GM21423 (cell line): ENCODE data around the gene RANBP17.

Experiments
- ATAC-seq: cut with Tn5 transposase; IDR thresholded peaks from one replicate; pipeline ENCODE4 v1.9.1; 2021; ENCODE audit warnings: mild to moderate bottlenecking, moderate library complexity; ENCODE audit not compliant: unreplicated experiment

RANBP17 gene

DNA sequence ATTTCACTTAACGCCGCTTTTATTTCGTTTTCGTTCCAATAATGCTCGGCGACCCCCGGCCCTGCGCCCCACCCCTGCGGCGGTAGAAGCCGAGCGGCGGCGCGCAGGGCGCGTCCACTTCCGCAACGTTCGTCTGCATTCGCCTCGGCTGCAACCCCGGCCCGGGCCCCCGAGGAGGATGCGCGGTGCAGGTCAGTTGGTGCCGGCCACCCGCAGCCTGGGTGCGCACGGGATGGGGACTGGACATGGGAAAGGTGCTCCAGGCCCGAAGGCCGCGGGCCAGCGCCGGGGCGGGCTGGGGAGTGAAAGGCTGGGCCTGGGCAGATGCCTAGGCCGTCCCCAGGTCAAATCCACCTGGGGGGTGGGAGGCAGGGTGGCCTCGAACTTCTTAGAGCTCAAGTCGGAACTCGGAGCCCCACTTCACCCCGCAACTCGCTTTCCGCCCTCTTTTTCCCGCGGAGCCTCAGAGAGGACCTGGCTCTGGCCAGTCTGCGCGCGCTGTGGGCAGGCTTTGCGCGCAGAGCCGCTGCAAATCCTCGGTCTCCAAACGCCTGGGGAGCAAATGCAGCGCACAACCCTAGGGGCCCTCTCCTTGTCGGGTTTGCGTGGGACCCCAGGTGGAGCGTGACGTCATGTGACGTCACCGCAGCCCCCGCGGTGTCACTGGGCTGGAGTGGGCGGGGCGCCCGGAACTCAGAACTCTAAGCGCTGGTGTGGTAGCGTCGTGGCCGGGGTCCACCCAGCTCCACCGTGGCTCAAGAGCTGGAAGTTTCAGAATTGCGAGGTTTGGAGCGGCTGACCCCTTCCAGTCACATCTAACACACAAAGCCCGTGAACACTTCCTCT, 450.5 kb downstream of the RANBP17 start:
- ATAC-seq: no peak

DNA sequence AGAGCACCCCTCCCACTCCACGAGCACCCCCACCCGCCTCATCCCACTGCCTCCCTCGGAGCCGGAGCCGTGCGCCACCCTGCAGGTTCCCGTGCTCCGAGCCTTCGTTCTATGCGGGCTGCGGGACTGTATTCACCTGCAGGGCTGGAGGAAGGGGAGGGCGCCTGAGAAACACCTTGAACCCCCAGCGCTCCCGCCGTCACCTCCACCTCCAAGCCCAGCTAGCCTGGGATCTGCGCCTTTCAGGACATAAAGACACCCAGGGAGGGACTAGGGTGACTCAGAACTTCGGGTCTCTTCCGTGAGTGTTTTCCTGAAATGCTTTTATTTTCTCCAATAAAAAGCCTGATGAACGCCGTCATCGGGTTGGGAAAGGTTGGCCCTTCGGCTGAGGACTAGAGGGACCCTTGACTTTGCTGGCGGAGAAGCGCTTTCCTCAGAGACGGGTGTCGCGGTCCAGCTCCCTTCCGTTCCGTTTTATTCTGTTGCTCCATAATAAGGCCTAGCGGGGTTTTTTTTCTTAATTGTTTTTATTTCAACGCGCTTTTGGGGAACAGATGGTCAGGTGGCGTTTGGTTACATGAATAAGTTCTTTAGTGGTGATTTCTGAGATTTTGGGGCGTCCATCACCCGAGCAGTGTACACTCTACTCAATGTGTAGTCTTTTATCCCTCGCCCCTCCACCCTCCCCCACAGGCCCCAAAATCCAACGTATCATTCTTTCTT, 451.8 kb downstream of the RANBP17 start:
- ATAC-seq: no peak

DNA sequence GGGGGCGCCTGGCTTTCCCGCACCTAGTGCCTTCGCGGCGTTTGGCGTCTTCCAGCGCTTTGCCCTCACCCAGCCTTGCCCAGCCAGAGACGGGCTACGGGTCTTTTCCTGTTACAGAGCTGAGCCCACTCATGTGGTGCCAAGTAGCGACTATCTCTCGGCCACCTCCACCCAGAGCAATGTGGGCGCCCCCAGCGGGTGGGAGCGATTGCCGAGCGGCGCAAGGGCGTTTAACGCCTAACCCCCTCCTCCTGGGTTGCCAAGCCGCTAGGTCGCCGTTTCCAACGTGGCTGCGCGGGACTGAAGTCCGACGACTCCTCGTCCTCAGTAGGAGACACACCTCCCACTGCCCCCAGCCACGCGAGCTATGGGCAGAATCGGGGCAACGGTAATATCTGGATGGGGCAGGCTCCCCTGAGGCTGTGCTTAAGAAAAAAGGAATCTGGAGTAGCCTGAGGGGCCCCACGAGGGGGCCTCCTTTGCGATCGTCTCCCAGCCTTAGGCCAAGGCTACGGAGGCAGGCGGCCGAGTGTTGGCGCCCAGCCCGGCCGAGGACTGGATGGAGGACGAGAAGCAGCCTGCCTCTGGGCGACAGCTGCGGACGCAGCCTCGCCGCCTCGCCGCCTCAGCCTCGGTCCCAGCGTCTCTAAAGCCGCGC, 453.0 kb downstream of the RANBP17 start:
- no peak for ATAC-seq

DNA sequence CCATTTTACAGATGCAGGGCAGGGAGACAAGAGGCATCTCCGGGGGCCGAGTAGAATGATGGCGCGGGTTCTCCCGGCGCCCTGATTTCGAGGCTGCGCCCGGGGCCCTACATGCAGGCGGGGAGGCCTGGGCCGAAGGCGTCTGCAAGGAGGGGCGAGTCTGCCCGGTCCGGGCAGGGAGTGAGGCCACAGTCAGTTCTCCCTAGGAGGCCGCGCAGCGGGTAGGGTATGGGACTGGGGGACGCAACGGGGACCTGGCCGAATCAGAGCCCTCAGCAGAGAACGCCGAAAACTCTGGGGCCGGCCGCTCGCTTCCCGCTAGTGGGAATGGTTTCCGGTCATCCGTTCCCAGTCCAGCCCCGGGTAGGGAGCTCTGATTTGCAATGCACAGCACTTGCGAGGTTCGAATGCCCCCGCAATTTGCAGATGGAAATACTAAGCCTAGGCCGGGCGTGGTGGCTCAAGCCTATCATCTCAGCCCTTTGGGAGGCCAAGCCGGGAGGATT, 453.6 kb downstream of the RANBP17 start:
- ATAC-seq: no peak

DNA sequence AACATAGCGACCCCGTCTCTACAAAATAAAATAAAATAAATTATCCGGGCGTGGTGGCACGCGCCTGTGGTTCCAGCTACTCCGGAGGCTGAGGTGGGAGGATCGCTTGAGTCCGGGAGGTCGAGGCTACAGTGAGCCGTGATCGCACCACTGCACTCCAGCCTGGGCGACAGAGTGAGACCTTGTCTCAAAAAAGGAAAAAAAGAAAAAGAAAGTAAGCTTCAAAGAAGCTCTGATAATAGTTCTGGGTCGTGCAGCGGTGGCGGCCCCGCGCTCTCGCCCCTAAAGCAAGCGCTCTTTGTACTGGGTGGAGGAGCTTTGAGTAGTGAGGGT, 454.1 kb downstream of the RANBP17 start:
- ATAC-seq: no peak

DNA sequence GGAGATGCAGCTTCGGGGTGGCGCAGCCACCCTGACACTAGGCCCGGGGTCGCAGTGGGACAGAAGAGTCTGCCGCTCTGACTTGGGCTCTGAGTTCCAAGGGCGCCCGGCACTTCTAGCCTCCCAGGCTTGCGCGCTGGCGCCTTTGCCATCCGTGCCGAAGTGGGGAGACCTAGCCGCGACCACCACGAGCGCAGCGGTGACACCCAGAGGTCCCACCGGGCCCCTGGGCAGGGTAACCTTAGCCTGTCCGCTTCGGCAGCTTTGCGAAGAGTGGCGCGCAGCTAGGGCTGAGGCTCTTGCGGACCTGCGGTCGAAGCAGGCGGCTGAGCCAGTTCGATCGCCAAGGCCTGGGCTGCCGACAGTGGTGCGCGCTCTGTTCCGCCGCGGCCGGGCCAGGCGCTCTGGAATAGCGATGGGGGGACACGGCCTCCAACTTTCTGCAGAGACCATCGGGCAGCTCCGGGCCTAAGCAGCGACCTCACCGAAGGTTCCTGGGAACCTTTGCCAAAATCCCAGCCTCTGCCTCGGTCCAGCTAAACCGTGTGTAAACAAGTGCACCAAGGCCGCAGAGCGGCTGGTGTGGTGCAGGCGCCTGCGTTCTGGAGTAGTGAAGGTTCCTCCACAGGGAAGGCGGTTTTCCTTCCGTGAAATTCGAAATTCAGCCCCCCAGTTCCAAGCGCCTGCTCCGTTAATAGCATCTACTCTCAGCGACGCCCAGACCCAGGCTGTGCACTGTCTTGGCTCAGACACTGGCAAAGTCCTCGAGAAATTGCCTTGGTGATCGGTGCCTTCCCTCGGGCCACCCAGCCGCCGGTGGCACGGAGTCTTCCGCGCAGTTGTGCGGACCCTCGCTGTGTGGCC, 454.7 kb downstream of the RANBP17 start:
- ATAC-seq: no peak

DNA sequence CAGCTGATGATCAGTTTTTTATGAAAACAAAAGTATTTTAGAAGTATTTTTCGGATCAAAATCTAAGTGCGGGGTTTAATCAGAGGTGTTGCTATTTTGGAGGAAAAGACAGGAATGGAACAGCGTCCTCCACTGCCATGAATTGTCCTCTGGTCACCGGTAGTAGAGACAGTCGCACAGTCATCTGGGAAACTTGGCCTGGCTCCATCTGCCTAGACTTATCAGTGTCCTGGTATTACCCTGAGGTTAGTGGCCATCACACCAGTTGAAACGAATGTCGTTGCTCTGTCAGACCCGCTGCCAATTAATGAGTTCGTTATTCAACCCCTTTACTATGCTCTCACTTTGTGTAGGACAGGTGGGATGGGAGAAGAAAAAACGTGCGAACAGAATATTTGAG, 455.4 kb downstream of the RANBP17 start:
- no peak for ATAC-seq

DNA sequence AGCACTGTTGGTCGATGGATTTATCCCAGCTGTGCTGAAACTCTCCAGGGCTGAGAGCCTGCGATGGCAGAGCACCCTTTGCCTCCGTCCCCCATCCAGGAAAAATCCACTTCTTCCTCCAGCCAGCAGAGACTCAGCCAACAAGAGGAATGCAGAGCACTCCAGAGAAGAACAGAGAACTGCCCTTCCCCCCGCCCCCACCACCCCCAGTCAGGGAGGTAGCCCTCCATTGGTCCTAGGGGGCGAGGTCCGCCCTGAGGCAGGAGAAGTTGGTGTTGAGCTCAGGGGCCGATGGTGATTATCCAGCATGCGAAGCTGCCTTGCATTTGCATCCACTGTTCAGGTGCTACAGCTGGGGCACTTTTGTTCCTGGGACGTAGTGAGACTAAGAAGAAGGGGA, 456.2 kb downstream of the RANBP17 start:
- no peak for ATAC-seq

DNA sequence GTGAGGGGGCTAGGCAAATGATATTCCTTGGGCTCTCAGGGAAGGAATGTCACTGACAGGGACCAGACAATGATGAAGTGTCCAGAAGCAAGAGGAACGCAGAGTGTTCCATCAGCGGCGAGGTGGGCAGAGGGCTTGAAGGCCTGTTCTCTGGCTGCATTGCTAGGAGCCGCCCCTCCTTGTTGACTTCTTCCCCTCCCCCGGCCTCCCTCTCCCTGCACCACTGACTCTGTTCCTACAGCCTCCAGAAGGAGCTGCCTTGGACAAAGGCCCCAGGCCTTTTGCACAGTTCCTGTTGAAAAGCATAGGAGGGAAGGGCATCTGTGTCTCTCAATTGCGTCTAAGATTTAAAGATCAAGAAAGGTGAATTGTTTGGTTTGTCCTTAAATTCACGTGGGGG, 459.6 kb downstream of the RANBP17 start:
- no peak for ATAC-seq

DNA sequence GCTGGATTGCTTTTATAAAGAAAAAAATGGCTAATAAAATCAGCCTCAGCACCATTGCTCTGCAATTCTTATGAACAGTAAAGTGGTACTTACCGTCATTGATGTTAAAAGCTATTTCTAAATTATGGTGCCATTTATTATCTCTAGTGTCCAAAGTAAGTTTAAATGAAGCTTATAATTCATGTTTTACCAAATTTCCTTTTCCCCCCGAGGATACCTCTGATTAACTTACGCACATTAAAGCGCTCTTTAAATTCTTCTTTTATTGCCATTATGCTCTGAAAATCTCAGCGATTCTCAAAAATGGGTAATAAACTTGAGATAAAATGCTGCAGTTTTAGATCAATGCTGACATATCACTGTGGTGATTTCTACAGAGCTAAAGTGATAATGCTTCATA, 460.7 kb downstream of the RANBP17 start:
- ATAC-seq: no peak

DNA sequence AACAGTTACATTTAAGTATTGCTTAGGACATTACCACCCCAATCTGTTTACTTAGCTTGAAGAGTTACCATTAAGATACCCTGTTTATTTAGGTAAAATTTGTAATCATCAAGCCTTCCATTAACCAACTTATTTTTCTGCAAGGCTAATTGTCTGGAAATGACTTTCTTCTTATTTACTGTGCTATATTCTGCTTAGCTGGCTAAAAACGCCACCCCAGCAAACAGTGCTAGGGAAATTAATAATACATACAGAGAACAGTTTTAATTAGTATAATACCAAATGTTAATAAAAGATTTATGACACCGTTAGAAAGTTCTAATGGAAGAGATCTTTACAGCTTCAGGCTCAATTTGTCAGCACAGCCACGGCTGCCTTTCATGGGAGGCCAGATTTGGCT, 461.2 kb downstream of the RANBP17 start:
- ATAC-seq: no peak

DNA sequence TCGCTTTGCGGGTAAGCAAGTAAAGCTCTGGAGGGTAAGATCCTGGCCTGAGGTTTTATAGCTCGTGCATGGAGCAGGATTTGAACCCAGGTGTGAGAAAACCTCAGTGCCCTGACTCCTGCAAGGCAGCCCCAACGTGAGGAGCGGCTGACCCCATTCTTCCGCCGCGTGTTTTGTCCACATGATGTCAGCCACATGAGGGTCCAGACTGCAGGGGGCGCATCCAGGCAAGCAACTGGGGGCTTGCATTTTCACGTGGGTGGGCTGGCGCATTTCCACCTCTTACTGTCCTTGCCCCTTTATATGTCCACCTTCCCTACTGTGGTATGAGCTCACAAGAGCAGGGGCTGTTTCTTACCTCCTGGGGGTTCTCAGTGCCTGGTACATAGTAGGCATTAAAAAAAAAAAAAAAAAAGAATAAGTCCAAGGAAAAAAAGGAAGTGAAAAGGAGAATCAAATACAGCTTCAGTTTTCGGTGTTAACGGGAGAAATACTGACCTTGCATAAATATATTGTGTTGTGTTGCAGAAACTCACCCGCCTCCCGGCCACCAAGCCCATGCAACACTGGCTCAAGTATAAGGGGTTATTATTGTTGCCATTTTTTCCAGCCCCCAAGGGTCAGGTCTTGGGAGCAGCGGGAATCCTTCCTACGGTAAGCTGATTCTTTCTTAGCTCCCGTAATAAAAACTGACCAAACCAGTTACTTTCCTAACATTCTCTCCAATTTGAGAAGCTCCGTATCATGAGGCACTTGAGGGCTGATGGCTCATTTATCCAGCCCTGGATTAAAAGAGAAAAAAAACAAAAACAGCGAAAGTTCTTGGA, 462.2 kb downstream of the RANBP17 start:
- ATAC-seq: no peak

DNA sequence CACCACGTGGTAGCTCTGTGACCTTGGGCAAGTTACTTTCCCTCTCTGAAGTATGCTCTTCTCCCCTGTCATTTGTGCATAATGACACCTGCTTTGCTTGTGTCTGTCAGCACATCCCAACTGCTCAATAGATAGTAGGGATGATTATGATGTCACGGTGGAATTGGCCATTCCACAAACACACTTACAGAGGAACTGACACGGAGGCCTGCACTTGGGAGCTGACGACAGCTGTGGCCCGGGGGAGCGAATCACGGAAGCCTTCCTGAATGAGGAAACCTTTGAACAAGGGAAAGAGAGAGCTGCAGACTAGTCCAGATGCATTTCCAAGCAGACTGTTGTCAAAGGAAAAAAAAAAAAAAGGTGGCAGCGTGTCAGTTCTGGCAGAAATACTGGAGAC, 468.2 kb downstream of the RANBP17 start:
- ATAC-seq: no peak

DNA sequence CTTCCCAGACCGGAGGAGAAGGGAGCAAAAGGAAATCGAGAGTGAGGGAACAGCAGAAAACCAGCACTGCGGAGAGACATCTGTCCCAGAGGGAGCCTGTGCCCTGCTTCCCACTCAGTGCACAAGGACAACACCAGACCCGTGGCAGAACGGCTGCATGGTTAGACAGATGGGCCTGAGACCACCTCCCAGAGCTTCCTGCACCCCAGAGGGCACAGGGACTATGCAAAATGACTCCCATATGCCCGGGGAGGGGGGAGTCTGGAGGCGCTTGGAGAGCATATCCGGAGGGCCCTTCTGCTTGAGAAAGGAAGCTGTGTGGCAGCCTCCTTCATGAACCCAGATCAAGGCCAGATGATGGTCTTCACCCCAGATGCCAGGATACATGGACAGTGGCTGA, 473.8 kb downstream of the RANBP17 start:
- no peak for ATAC-seq

DNA sequence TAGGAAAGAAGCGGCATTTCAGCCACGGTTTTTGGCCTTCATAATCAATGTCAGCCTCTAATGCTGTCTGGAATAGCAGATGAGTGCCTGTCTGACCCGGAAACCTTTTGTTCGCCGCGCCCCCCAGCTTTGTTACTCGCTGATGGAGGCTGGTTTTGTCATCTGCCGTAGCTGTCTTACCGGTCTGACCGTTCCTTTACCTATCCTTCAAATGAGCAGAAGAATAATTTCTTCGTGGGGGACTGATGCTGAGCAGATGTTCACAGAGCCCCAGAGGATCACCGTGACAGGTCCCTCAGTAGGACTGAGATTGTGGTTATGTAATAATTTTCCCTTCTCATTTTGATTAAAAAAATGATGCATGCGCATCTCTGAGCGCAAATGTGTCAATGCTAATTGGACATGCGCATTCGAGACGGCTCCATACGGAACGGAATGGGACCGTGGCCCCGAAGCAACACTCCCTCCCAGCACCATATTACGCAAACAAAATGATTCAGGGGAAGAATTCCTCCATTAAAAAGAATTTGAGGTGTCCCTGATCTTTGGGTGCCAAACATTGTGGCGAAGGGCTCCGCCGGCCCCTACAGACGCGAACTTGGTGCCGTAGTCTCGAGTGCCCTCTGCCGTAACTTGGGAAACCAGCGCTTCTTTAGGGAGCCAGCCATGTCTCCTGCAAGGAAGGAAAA, 474.8 kb downstream of the RANBP17 start:
- no peak for ATAC-seq

DNA sequence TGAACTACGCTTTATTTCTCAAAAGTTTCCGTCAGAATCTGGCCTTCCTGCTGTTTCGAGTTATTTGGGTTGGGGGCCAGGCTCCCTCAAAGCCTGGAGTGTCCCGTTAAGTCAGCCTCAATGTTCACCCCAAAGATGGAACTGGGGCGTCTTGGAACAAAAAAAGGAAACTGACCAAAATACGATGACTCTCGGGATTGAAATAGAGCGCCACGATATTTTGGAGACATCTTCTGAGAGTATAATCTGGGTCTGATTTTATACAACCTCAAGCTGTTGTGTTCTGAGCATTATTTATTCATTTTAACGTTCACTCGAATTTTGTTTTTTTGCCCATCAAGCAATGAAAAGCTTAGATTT, 475.4 kb downstream of the RANBP17 start:
- no peak for ATAC-seq

DNA sequence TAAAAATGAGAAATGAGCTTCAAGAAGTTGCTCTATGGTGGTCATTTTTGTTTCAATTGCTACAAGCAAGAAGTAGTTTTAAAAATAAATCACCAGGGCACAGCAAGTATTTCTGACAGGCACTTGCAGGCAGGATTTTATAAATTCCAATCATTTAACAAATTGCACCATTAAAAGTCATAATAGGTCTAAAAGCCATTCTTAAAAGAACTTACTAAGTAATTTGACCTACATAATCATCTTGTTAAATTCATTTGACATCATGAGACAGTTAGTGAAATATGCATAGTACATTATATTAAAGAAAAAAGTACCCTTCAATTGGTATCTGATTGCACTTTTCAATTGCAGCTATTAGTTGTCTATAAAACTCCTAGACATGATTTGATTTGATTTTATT, 478.2 kb downstream of the RANBP17 start:
- ATAC-seq: no peak

DNA sequence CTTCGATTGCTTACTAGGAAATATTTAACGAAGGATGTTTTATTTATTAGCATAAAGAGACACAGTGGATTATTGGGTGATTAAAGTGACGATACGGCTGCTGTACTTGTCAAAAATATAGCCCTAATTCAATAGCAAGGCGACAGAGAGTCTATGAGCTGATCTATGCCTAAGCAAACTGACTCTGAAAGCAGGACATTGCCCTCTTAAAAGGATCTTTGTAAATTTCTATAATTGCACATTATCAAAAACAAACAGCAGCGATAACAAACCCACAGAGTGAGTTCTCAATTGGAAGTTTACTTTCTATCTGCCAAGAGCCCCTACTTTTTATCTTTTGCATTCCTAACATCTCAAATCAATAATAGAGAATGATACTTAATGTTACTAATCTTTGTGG, 478.7 kb downstream of the RANBP17 start:
- ATAC-seq: no peak

DNA sequence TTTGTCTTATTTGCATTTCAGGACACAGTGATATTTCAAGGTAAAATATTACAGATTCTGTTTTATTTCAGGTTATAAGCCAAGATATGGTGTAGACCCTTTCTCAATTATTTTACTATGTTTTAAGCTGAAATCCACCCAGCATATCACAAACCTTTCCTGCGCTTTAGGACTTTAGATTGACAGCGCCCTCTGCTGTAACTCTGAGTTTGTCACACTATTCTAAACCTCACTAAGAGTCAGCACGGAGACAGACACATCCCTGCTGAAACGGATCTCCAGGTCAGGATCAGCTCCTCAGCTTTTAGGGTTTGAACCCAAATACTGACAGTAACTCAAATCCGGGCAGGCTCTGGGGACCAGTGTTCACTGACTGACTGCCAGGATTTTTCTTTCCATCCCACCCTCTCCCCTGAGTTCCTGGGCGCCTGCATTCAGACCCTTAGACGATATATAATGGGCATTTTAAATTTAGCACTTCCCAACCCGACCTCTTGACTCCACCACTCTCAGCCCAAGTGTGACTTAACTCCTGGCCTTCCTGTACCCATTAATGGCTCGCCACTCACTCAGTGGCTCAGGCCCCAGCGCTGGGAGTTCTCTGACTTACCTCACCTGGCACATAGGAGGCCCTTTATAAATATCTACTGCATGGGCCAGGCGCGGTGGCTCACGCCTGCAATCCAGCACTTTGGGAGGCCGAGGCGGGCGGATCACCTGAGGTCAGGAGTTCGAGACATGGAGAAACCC, 480.7 kb downstream of the RANBP17 start:
- ATAC-seq: no peak
